HAP-1 (cell line): Measurements from ENCODE around the gene APEX2.

Source experiments
- DNase-seq, 2 experiments: peaks; one replicate each; pipeline ENCODE4 v3.0.0-alpha.2; 2016 to 2020; ENCODE audit warnings: low spot score in 2 of 2
- H3K27me3 ChIP-seq: fragments of 250-450 bp; sonication (Bioruptor Pico); 2 replicates; pipeline ENCODE4 v1.5.1; 2020; ENCODE audit warnings: low read depth, mild to moderate bottlenecking, moderate library complexity
- H3K36me3 ChIP-seq: fragments of 250-450 bp; sonication (Bioruptor Pico); replicated peaks from 2 replicates; pipeline ENCODE4 v1.5.1; 2020; ENCODE audit warnings: mild to moderate bottlenecking
- H3K4me1 ChIP-seq: fragments of 250-450 bp; sonication (Bioruptor Pico); 2 replicates; pipeline ENCODE4 v1.5.1; 2020; ENCODE audit warnings: mild to moderate bottlenecking
- H3K4me3 ChIP-seq: fragments of 250-450 bp; sonication (Bioruptor Pico); 2 replicates; pipeline ENCODE4 v1.5.1; 2020; ENCODE audit warnings: mild to moderate bottlenecking, moderate library complexity
- H3K9me3 ChIP-seq: fragments of 250-450 bp; sonication (Bioruptor Pico); 2 replicates; pipeline ENCODE4 v1.5.1; 2020; ENCODE audit warnings: mild to moderate bottlenecking, moderate library complexity
- in situ Hi-C: fragments of 300-500 bp; cut with MboI; formaldehyde crosslinking; loops from 3 replicates; pipeline ENCODE4 v1.14.3; 2020; ENCODE audit warnings: low sequenced_read_pairs, inconsistent platforms, mixed read lengths

Gene APEX2

GRCh38 chrX:54995621-54996020, 4.5 kb upstream of the APEX2 start:
- peaks cover 16% of the 10 kb centered on the region for H3K4me1 ChIP-seq
- no peak overlapping the region for H3K4me3 ChIP-seq
- DNase-seq: no peak
- no peaks in the 10 kb centered on the region for H3K27me3 ChIP-seq
- in situ Hi-C loops: no loop called here
- no peaks in the 10 kb centered on the region; the same call in 1 of the 2 replicates for H3K36me3 ChIP-seq
- no peaks in the 10 kb centered on the region for H3K9me3 ChIP-seq

GRCh38 chrX:55004231-55004630, 4.1 kb downstream of the APEX2 start:
- in situ Hi-C loops: no loop called here

GRCh38 chrX:55005256-55005655, 5.1 kb downstream of the APEX2 start:
- no peak for DNase-seq
- in situ Hi-C loops: no loop called here
- H3K27me3 ChIP-seq: no peaks in the 10 kb centered on the region
- no peaks in the 10 kb centered on the region for H3K9me3 ChIP-seq
- no peak overlapping the region for H3K4me3 ChIP-seq
- no peaks in the 10 kb centered on the region for H3K4me1 ChIP-seq
- peaks cover 53% of the 10 kb centered on the region for H3K36me3 ChIP-seq

More at GRCh38 chrX:55004231-55004630, 4.1 kb downstream of the APEX2 start:
- Histone ChIP-seq H3K36me3 (peaks cover 53% of the 10 kb centered on the region), H3K4me3 (no peak overlapping the region), H3K27me3 (no peaks in the 10 kb centered on the region), H3K4me1 (peaks cover 3% of the 10 kb centered on the region), H3K9me3 (no peaks in the 10 kb centered on the region)
- DNase-seq: no peak

- H3K36me3 ChIP-seq: peaks cover 48% of the 10 kb centered on the region
- H3K4me3 ChIP-seq: no peak overlapping the region
- no peaks in the 10 kb centered on the region for H3K27me3 ChIP-seq
- H3K4me1 ChIP-seq: no peaks in the 10 kb centered on the region
- H3K9me3 ChIP-seq: no peaks in the 10 kb centered on the region
- no peak for DNase-seq
- in situ Hi-C loops: no loop called here
Observed at GRCh38 chrX:55006827-55007621, 6.9 kb downstream of the APEX2 start.

GRCh38 chrX:55007656-55008055, 7.5 kb downstream of the APEX2 start:
- Histone ChIP-seq H3K36me3 (peaks cover 42% of the 10 kb centered on the region), H3K27me3 (no peaks in the 10 kb centered on the region), H3K4me1 (no peaks in the 10 kb centered on the region), H3K4me3 (no peak overlapping the region), H3K9me3 (no peaks in the 10 kb centered on the region)
- in situ Hi-C loops: no loop called here
- DNase-seq: no peak

- no peak for DNase-seq
- no peak overlapping the region for H3K4me3 ChIP-seq
- in situ Hi-C loops: no loop called here
- no peaks in the 10 kb centered on the region for H3K27me3 ChIP-seq
- H3K9me3 ChIP-seq: no peaks in the 10 kb centered on the region
- H3K36me3 ChIP-seq: peaks cover 31% of the 10 kb centered on the region
- no peaks in the 10 kb centered on the region for H3K4me1 ChIP-seq
Observed at GRCh38 chrX:55008571-55009358, 8.6 kb downstream of the APEX2 start.

GRCh38 chrX:55011294-55011693, 11.1 kb downstream of the APEX2 start:
- DNase-seq: peak in 1 of 2 experiments; percentile 14
- Histone ChIP-seq H3K4me3 (no peak overlapping the region), H3K4me1 (no peaks in the 10 kb centered on the region), H3K9me3 (no peaks in the 10 kb centered on the region), H3K27me3 (no peaks in the 10 kb centered on the region), H3K36me3 (peaks cover 7% of the 10 kb centered on the region; the same call in 1 of the 2 replicates)
- in situ Hi-C loops: no loop called here

- Histone ChIP-seq H3K4me1 (no peaks in the 10 kb centered on the region), H3K27me3 (no peaks in the 10 kb centered on the region), H3K9me3 (no peaks in the 10 kb centered on the region), H3K36me3 (no peaks in the 10 kb centered on the region), H3K4me3 (no peak overlapping the region)
- in situ Hi-C loops: no loop called here
- DNase-seq: no peak
Observed at GRCh38 chrX:55014897-55015299, 14.7 kb downstream of the APEX2 start.

- Histone ChIP-seq H3K4me3 (no peak overlapping the region), H3K9me3 (no peaks in the 10 kb centered on the region), H3K4me1 (no peaks in the 10 kb centered on the region), H3K27me3 (peaks cover 2% of the 10 kb centered on the region; the same call in 1 of the 2 replicates), H3K36me3 (no peaks in the 10 kb centered on the region)
- in situ Hi-C loops: no loop called here
- no peak for DNase-seq
Observed at GRCh38 chrX:55026143-55026542, 26.0 kb downstream of the APEX2 start.

- Histone ChIP-seq H3K4me3 (no peak overlapping the region), H3K27me3 (peaks cover 2% of the 10 kb centered on the region; the same call in 1 of the 2 replicates), H3K4me1 (no peaks in the 10 kb centered on the region), H3K36me3 (no peaks in the 10 kb centered on the region), H3K9me3 (no peaks in the 10 kb centered on the region)
- no peak for DNase-seq
- in situ Hi-C loops: no loop called here
Observed at GRCh38 chrX:55026840-55027239, 26.7 kb downstream of the APEX2 start.

- H3K9me3 ChIP-seq: no peaks in the 10 kb centered on the region
- H3K4me1 ChIP-seq: no peaks in the 10 kb centered on the region
- no peaks in the 10 kb centered on the region for H3K36me3 ChIP-seq
- H3K4me3 ChIP-seq: no peak overlapping the region
- no peak for DNase-seq
- in situ Hi-C loops: no loop called here
- H3K27me3 ChIP-seq: peaks cover 2% of the 10 kb centered on the region; the same call in 1 of the 2 replicates
Observed at GRCh38 chrX:55028040-55028439, 27.9 kb downstream of the APEX2 start.

GRCh38 chrX:55028611-55029010, 28.4 kb downstream of the APEX2 start:
- no peaks in the 10 kb centered on the region for H3K9me3 ChIP-seq
- DNase-seq: no peak
- no peaks in the 10 kb centered on the region for H3K4me1 ChIP-seq
- H3K36me3 ChIP-seq: no peaks in the 10 kb centered on the region
- in situ Hi-C loops: no loop called here
- peaks cover 2% of the 10 kb centered on the region; the same call in 1 of the 2 replicates for H3K27me3 ChIP-seq
- no peak overlapping the region for H3K4me3 ChIP-seq

- Histone ChIP-seq H3K9me3 (no peaks in the 10 kb centered on the region), H3K4me3 (no peak overlapping the region), H3K27me3 (peaks cover 2% of the 10 kb centered on the region; the same call in 1 of the 2 replicates), H3K36me3 (no peaks in the 10 kb centered on the region), H3K4me1 (no peaks in the 10 kb centered on the region)
- no peak for DNase-seq
- in situ Hi-C loops: no loop called here
Observed at GRCh38 chrX:55029291-55029690, 29.1 kb downstream of the APEX2 start.
